OCI-LY7 (cell line): ENCODE results near the gene TMOD3. TPM values are rescaled to one million over a fixed set of nuclear protein-coding genes. Genes with fewer than 3 reads are reported as not detected.

ENCODE experiments used
- BruUV-seq: library from RNA; stranded (reverse); fragments of 400-500 nt; replicated peaks from 2 replicates; lab custom pipeline; 2021; lab: Mats Ljungman, UMichigan
- CTCF ChIA-PET: fragments of 300-600 bp; sonication (Branson Sonifier 250); formaldehyde crosslinking; loops from one replicate; lab custom pipeline; 2022; ENCODE audit warnings: antibody characterized with exemption; ENCODE audit not compliant: unreplicated experiment; lab: Charles Lee
- POLR2A ChIA-PET: fragments of 300-600 bp; sonication (Branson Sonifier 250); formaldehyde crosslinking; loops from one replicate; lab custom pipeline; 2022; ENCODE audit warnings: antibody characterized with exemption; lab: Charles Lee
- DNase-seq: peaks from one replicate; pipeline ENCODE4 v3.0.0-alpha.2; 2015; ENCODE audit warnings: low spot score
- H2AFZ ChIP-seq: fragments of 200-600 bp; sonication (generic), shearing (Covaris generic); 2 replicates; pipeline ENCODE4 v1.6.1; 2014; ENCODE audit warnings: mild to moderate bottlenecking, antibody characterized with exemption, low read length, moderate library complexity
- H3K27ac ChIP-seq: fragments of 200-600 bp; sonication (generic); 2 replicates; pipeline ENCODE4 v1.5.1; 2014; ENCODE audit warnings: mixed run types, low read depth, mild to moderate bottlenecking, moderate library complexity, low read length, inconsistent platforms; ENCODE audit not compliant: poor library complexity, severe bottlenecking
- H3K36me3 ChIP-seq: fragments of 200-600 bp; sonication (generic); 2 replicates; pipeline ENCODE4 v1.6.1; 2014; ENCODE audit warnings: mild to moderate bottlenecking, antibody characterized with exemption, low read length, moderate library complexity, mixed read lengths; ENCODE audit not compliant: insufficient read depth
- H3K4me1 ChIP-seq: fragments of 200-600 bp; sonication (generic); 2 replicates; pipeline ENCODE4 v1.5.1; 2014; ENCODE audit warnings: mild to moderate bottlenecking, low read length; ENCODE audit not compliant: insufficient read depth, poor library complexity, severe bottlenecking
- H3K4me2 ChIP-seq: fragments of 200-600 bp; sonication (generic); 2 replicates; pipeline ENCODE4 v1.6.1; 2014; ENCODE audit warnings: mild to moderate bottlenecking, low read length
- H3K4me3 ChIP-seq: fragments of 200-600 bp; sonication (generic); 2 replicates; pipeline ENCODE4 v1.5.1; 2014; ENCODE audit warnings: mild to moderate bottlenecking, low read depth, low read length; ENCODE audit not compliant: poor library complexity, severe bottlenecking
- H3K79me2 ChIP-seq: fragments of 200-600 bp; sonication (generic); 2 replicates; pipeline ENCODE4 v1.6.1; 2016; ENCODE audit warnings: low read depth, mild to moderate bottlenecking, low read length, moderate library complexity, mixed read lengths; ENCODE audit not compliant: insufficient read depth
- H3K9me2 ChIP-seq: fragments of 200-600 bp; sonication (generic); 2 replicates; pipeline ENCODE4 v1.6.1; 2016; ENCODE audit warnings: mild to moderate bottlenecking, low read length, mixed read lengths; ENCODE audit not compliant: insufficient read depth
- H3K9me3 ChIP-seq: fragments of 200-600 bp; sonication (generic); 2 replicates; pipeline ENCODE4 v1.6.1; 2014; ENCODE audit warnings: mild to moderate bottlenecking, mixed run types, low read length, mixed read lengths
- H4K20me1 ChIP-seq: fragments of 200-600 bp; sonication (generic); 2 replicates; pipeline ENCODE4 v1.6.1; 2014; ENCODE audit warnings: mild to moderate bottlenecking, antibody characterized with exemption, low read length, moderate library complexity, mixed read lengths; ENCODE audit not compliant: insufficient read depth
- CTCF ChIP-seq: fragments of 200-600 bp; sonication (generic); conservative IDR thresholded peaks from 2 replicates; pipeline ENCODE4 v1.5.1; 2014; ENCODE audit warnings: mild to moderate bottlenecking, antibody characterized with exemption, low read length, moderate library complexity, mixed read lengths
- EZH2phosphoT487 ChIP-seq: fragments of 200-600 bp; sonication (generic); IDR thresholded peaks from 2 replicates; pipeline ENCODE4 v1.6.1; 2018; ENCODE audit warnings: low read depth, borderline replicate concordance, mild to moderate bottlenecking, mixed run types, antibody characterized with exemption, low read length, moderate library complexity, mixed read lengths
- intact Hi-C: fragments of 100-400 bp; cut with micrococcal nuclease; formaldehyde crosslinking; loops from one replicate; pipeline ENCODE4 v1.10.0; 2022; ENCODE audit not compliant: unreplicated experiment
- total RNA-seq, 2 experiments: library from RNA; depleted of rRNA in 1 of 2; stranded (reverse); fragments of >200 nt in 1 of 2; shearing (Covaris generic) in 1 of 2; gene quantifications; 2 replicates each; pipeline ENCODE4 v1.2.3, GENCODE V29; 2014 to 2022

TMOD3 gene
- total RNA-seq, 2 experiments from 2014 or later, result 17.4 to 30.5 TPM

- ChIA-PET POLR2A (interaction anchor here (0.5 to 1.2 kb wide), 3 partner anchors 13 to 377 kb away, joined by 3 to 4 read pairs (median 3); no protein-coding TSS in a partner anchor), CTCF (no interaction called here)
- Histone ChIP-seq H3K4me1 (peaks cover 32% of the 10 kb centered on the region), H3K9me3 (no peaks in the 10 kb centered on the region), H3K27ac (no peak overlapping the region), H3K79me2 (peaks cover 80% of the 10 kb centered on the region), H3K4me3 (no peak overlapping the region), H3K9me2 (no peaks in the 10 kb centered on the region), H4K20me1 (0 out of 2 replicates have a peak, but pooled peaks cover 4% of the 10 kb centered on the region), H3K36me3 (no peaks in the 10 kb centered on the region), H2AFZ (no peak overlapping the region), H3K4me2 (peak overlapping the region; percentile 18)
- DNase-seq, result peak; percentile 53
- no TSS peak for BruUV-seq
- intact Hi-C loops, result no loop called here
- TF ChIP-seq CTCF (no peak), EZH2phosphoT487 (no peak)
These were observed 13.6 kb downstream of the TMOD3 start for GRCh38 chr15:51842852-51843737.

- no peak overlapping the region for H3K4me2 ChIP-seq
- ChIA-PET POLR2A (interaction anchor here (2.1 kb wide), 2 partner anchors 9 to 10 kb away, joined by 7 to 8 read pairs; no protein-coding TSS in a partner anchor), CTCF (interaction anchor here (0.6 kb wide), 1 partner anchor 15 kb away, joined by 4 read pairs; no protein-coding TSS in a partner anchor)
These were observed 15.4 kb downstream of the TMOD3 start for GRCh38 chr15:51844747-51845426.

More at GRCh38 chr15:51844747-51845426, 15.4 kb downstream of the TMOD3 start:
- no peak overlapping the region for H2AFZ ChIP-seq
- no peak for TF ChIP-seq CTCF
- no peak for TF ChIP-seq EZH2phosphoT487
- no peak for DNase-seq
- H3K79me2 ChIP-seq, result peaks cover 75% of the 10 kb centered on the region
- no peak overlapping the region for H3K27ac ChIP-seq
- H3K4me3 ChIP-seq, result no peak overlapping the region
- intact Hi-C loops, result no loop called here
- no TSS peak for BruUV-seq
- no peaks in the 10 kb centered on the region for H3K9me2 ChIP-seq
- H3K4me1 ChIP-seq, result peaks cover 21% of the 10 kb centered on the region
- no peaks in the 10 kb centered on the region for H3K9me3 ChIP-seq
- H3K36me3 ChIP-seq, result no peaks in the 10 kb centered on the region
- H4K20me1 ChIP-seq, result no peaks in the 10 kb centered on the region
